OCI-LY7 (cell line): ENCODE data around the gene HPN. TPM values are rescaled to one million over a fixed set of nuclear protein-coding genes. Genes with fewer than 3 reads are reported as not detected.
"Not testable (repeated sequence)": the region's sequence is repeated elsewhere in the genome, so short reads cannot be mapped to it uniquely, and the experiment has no call there.

ENCODE experiments used
- BruUV-seq: library from RNA; stranded (reverse); fragments of 400-500 nt; replicated peaks from 2 replicates; lab custom pipeline; 2021; lab: Mats Ljungman, UMichigan
- CTCF ChIA-PET: fragments of 300-600 bp; sonication (Branson Sonifier 250); formaldehyde crosslinking; loops from one replicate; lab custom pipeline; 2022; ENCODE audit warnings: antibody characterized with exemption; ENCODE audit not compliant: unreplicated experiment; lab: Charles Lee
- POLR2A ChIA-PET: fragments of 300-600 bp; sonication (Branson Sonifier 250); formaldehyde crosslinking; loops from one replicate; lab custom pipeline; 2022; ENCODE audit warnings: antibody characterized with exemption; lab: Charles Lee
- DNase-seq: peaks from one replicate; pipeline ENCODE4 v3.0.0-alpha.2; 2015; ENCODE audit warnings: low spot score
- H2AFZ ChIP-seq: fragments of 200-600 bp; sonication (generic), shearing (Covaris generic); 2 replicates; pipeline ENCODE4 v1.6.1; 2014; ENCODE audit warnings: mild to moderate bottlenecking, antibody characterized with exemption, low read length, moderate library complexity
- H3K27ac ChIP-seq: fragments of 200-600 bp; sonication (generic); 2 replicates; pipeline ENCODE4 v1.5.1; 2014; ENCODE audit warnings: mixed run types, low read depth, mild to moderate bottlenecking, moderate library complexity, low read length, inconsistent platforms; ENCODE audit not compliant: poor library complexity, severe bottlenecking
- H3K36me3 ChIP-seq: fragments of 200-600 bp; sonication (generic); 2 replicates; pipeline ENCODE4 v1.6.1; 2014; ENCODE audit warnings: mild to moderate bottlenecking, antibody characterized with exemption, low read length, moderate library complexity, mixed read lengths; ENCODE audit not compliant: insufficient read depth
- H3K4me1 ChIP-seq: fragments of 200-600 bp; sonication (generic); 2 replicates; pipeline ENCODE4 v1.5.1; 2014; ENCODE audit warnings: mild to moderate bottlenecking, low read length; ENCODE audit not compliant: insufficient read depth, poor library complexity, severe bottlenecking
- H3K4me2 ChIP-seq: fragments of 200-600 bp; sonication (generic); 2 replicates; pipeline ENCODE4 v1.6.1; 2014; ENCODE audit warnings: mild to moderate bottlenecking, low read length
- H3K4me3 ChIP-seq: fragments of 200-600 bp; sonication (generic); 2 replicates; pipeline ENCODE4 v1.5.1; 2014; ENCODE audit warnings: mild to moderate bottlenecking, low read depth, low read length; ENCODE audit not compliant: poor library complexity, severe bottlenecking
- H3K79me2 ChIP-seq: fragments of 200-600 bp; sonication (generic); 2 replicates; pipeline ENCODE4 v1.6.1; 2016; ENCODE audit warnings: low read depth, mild to moderate bottlenecking, low read length, moderate library complexity, mixed read lengths; ENCODE audit not compliant: insufficient read depth
- H3K9me2 ChIP-seq: fragments of 200-600 bp; sonication (generic); 2 replicates; pipeline ENCODE4 v1.6.1; 2016; ENCODE audit warnings: mild to moderate bottlenecking, low read length, mixed read lengths; ENCODE audit not compliant: insufficient read depth
- H3K9me3 ChIP-seq: fragments of 200-600 bp; sonication (generic); 2 replicates; pipeline ENCODE4 v1.6.1; 2014; ENCODE audit warnings: mild to moderate bottlenecking, mixed run types, low read length, mixed read lengths
- H4K20me1 ChIP-seq: fragments of 200-600 bp; sonication (generic); 2 replicates; pipeline ENCODE4 v1.6.1; 2014; ENCODE audit warnings: mild to moderate bottlenecking, antibody characterized with exemption, low read length, moderate library complexity, mixed read lengths; ENCODE audit not compliant: insufficient read depth
- EZH2phosphoT487 ChIP-seq: fragments of 200-600 bp; sonication (generic); IDR thresholded peaks from 2 replicates; pipeline ENCODE4 v1.6.1; 2018; ENCODE audit warnings: low read depth, borderline replicate concordance, mild to moderate bottlenecking, mixed run types, antibody characterized with exemption, low read length, moderate library complexity, mixed read lengths
- intact Hi-C: fragments of 100-400 bp; cut with micrococcal nuclease; formaldehyde crosslinking; loops from one replicate; pipeline ENCODE4 v1.10.0; 2022; ENCODE audit not compliant: unreplicated experiment
- total RNA-seq, 2 experiments: library from RNA; depleted of rRNA in 1 of 2; stranded (reverse); fragments of >200 nt in 1 of 2; shearing (Covaris generic) in 1 of 2; gene quantifications; 2 replicates each; pipeline ENCODE4 v1.2.3, GENCODE V29; 2014 to 2022
- TF ChIP-seq, protein P1 (sequence below): fragments of 200-600 bp; sonication (generic); conservative IDR thresholded peaks from 2 replicates; pipeline ENCODE4 v1.5.1; 2014; ENCODE audit warnings: mild to moderate bottlenecking, antibody characterized with exemption, low read length, moderate library complexity, mixed read lengths

Gene HPN
- total RNA-seq, 2 experiments from 2014 or later: 0.17 to 0.19 TPM

DNA sequence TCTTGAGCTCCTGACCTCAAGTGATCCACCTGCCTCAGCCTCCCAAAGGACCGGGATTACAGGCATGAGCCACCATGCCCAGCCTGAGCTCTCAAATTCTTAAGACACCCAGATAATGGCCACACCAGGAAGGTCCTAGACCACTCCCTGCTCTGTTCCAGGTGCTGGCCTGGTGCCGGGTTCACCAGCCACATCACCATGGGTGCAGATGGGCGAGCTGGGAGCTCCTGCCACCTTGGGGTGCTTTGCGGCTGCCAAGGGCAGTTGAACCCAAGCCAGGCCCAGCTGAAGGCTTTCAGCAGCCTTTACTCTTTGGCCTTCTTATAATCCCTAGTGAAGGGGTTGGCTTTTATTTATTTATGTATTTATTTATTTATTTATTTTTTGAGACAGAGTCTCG lies 4.9 kb downstream of the HPN start:
- CTCF ChIA-PET: interaction anchor here (1.0 to 1.2 kb wide), 2 partner anchors 20 to 22 kb away, joined by 3 read pairs; no protein-coding TSS in a partner anchor
- H3K9me3 ChIP-seq: no peaks in the 10 kb centered on the region
- H3K36me3 ChIP-seq: no peaks in the 10 kb centered on the region
- no peak overlapping the region for H3K4me2 ChIP-seq
- no peaks in the 10 kb centered on the region for H4K20me1 ChIP-seq
- no peak overlapping the region for H3K27ac ChIP-seq
- H2AFZ ChIP-seq: no peak overlapping the region
- DNase-seq: no peak
- no peak overlapping the region for H3K4me3 ChIP-seq
- POLR2A ChIA-PET: interaction anchor here (1.1 kb wide), 1 partner anchor 12 kb away, joined by 4 read pairs; no protein-coding TSS in a partner anchor
- no peaks in the 10 kb centered on the region for H3K9me2 ChIP-seq
- no TSS peak for BruUV-seq
- peaks cover 11% of the 10 kb centered on the region for H3K4me1 ChIP-seq
- TF ChIP-seq, protein P1, sequence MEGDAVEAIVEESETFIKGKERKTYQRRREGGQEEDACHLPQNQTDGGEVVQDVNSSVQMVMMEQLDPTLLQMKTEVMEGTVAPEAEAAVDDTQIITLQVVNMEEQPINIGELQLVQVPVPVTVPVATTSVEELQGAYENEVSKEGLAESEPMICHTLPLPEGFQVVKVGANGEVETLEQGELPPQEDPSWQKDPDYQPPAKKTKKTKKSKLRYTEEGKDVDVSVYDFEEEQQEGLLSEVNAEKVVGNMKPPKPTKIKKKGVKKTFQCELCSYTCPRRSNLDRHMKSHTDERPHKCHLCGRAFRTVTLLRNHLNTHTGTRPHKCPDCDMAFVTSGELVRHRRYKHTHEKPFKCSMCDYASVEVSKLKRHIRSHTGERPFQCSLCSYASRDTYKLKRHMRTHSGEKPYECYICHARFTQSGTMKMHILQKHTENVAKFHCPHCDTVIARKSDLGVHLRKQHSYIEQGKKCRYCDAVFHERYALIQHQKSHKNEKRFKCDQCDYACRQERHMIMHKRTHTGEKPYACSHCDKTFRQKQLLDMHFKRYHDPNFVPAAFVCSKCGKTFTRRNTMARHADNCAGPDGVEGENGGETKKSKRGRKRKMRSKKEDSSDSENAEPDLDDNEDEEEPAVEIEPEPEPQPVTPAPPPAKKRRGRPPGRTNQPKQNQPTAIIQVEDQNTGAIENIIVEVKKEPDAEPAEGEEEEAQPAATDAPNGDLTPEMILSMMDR: no peak
- TF ChIP-seq EZH2phosphoT487: no peak
- no peaks in the 10 kb centered on the region for H3K79me2 ChIP-seq
- intact Hi-C loops: no loop called here

DNA sequence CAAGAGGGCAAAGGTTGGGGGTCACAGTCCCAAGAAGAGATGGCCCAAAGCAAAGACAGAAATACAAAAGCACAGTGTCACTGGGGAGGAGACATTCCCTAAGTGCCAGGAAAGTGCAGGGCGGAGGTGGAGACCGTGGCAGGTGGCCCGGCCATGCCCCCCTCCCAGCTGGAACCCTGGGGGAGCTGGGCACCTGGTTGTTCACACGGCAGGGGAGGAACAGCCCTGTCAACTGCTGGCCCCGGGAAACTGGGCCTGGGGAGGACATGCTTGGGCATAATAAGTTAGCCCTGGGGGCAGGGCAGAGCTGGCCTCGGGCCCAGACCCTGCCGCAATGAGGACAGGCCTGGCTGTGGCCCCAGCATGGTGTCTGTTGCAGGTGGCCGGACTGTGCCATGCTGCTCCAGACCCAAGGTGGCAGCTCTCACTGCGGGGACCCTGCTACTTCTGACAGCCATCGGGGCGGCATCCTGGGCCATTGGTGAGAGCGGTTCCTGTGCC lies 7.4 kb downstream of the HPN start:
- H3K4me1 ChIP-seq: peaks cover 11% of the 10 kb centered on the region
- no peak overlapping the region for H3K4me3 ChIP-seq
- ChIA-PET CTCF (no interaction called here), POLR2A (no interaction called here)
- no peak overlapping the region for H2AFZ ChIP-seq
- H3K4me2 ChIP-seq: no peak overlapping the region
- intact Hi-C loops: no loop called here
- no peaks in the 10 kb centered on the region for H3K9me2 ChIP-seq
- BruUV-seq: no TSS peak
- TF ChIP-seq, protein P1: no peak
- no peak for TF ChIP-seq EZH2phosphoT487
- no peak for DNase-seq
- H3K27ac ChIP-seq: no peak overlapping the region
- no peaks in the 10 kb centered on the region for H4K20me1 ChIP-seq
- H3K9me3 ChIP-seq: no peaks in the 10 kb centered on the region
- no peaks in the 10 kb centered on the region for H3K79me2 ChIP-seq
- no peaks in the 10 kb centered on the region for H3K36me3 ChIP-seq

DNA sequence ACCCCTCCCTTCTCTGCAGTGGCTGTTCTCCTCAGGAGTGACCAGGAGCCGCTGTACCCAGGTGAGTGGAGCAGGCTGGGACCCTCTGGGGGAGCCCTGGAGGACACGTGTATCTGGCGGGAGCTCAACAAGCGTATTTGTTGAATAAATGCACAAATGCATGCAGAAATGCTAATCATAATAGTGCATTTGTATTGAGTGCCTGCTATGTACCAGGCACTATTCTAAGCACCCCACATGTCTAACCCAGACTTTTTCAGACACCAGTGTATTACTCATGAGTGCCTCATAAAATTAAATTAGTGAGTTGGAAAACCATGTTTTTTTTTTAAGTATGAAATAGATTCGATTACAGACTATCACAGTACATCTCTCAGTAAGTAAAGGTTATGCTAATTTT lies 7.9 kb downstream of the HPN start:
- DNase-seq: no peak
- H3K79me2 ChIP-seq: no peaks in the 10 kb centered on the region
- H3K4me3 ChIP-seq: no peak overlapping the region
- H3K9me3 ChIP-seq: no peaks in the 10 kb centered on the region
- peaks cover 11% of the 10 kb centered on the region for H3K4me1 ChIP-seq
- H4K20me1 ChIP-seq: no peaks in the 10 kb centered on the region
- no peak overlapping the region for H2AFZ ChIP-seq
- H3K27ac ChIP-seq: no peak overlapping the region
- no peak overlapping the region for H3K4me2 ChIP-seq
- intact Hi-C loops: no loop called here
- H3K9me2 ChIP-seq: no peaks in the 10 kb centered on the region
- no peaks in the 10 kb centered on the region for H3K36me3 ChIP-seq
- no TSS peak for BruUV-seq
- ChIA-PET POLR2A (interaction anchor here (0.6 kb wide), 1 partner anchor 18 kb away, joined by 3 read pairs; no protein-coding TSS in a partner anchor), CTCF (no interaction called here)
- no peak for TF ChIP-seq EZH2phosphoT487
- TF ChIP-seq, protein P1: no peak

DNA sequence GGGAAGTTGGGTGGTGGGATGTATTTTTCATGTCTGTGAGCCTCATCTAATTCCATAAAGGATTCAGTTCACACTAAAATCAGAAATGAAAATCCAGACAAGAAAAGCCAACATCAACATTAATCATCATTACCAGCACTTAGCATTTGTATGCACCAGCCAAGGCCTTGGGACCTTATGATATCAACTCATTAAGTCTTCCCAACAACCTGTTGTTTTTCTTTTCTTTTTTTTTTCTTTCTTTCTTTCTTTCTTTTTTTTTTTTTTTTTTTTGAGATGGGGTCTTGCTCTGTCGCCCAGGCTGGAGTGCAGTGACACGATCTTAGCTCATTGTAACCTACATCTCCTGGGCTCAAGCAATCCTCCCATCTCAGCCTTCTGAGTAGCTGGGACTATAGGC lies 9.1 kb downstream of the HPN start:
- CTCF ChIA-PET, H3K4me2 ChIP-seq, H4K20me1 ChIP-seq, H3K4me1 ChIP-seq, BruUV-seq, DNase-seq, H2AFZ ChIP-seq, intact Hi-C loops, H3K9me2 ChIP-seq, H3K27ac ChIP-seq, H3K79me2 ChIP-seq, H3K4me3 ChIP-seq, H3K36me3 ChIP-seq, H3K9me3 ChIP-seq: not testable (repeated sequence)
- POLR2A ChIA-PET: interaction anchor here (0.7 to 1.2 kb wide), 2 partner anchors 36 to 400 kb away, joined by 4 to 5 read pairs; no protein-coding TSS in a partner anchor
